Stomach (tissue), 9 donors: ENCODE data around the gene STIM1. TPM values are rescaled to one million over a fixed set of nuclear protein-coding genes. Genes with fewer than 3 reads are reported as not detected.

ENCODE experiments used
- DNase-seq, 2 donors: peaks; one replicate each; pipeline versions ENCODE4 v3.0.0 to v3.0.0-alpha.2; 2013 to 2019
- H3K27ac ChIP-seq, 5 donors: fragments of 200-600 bp in 4 of 5; sonication (generic) in 4 of 5; one replicate each; pipeline ENCODE4 v1.5.1; 2013 to 2019; ENCODE audit warnings: mild to moderate bottlenecking in 1 of 5, moderate library complexity in 1 of 5
- H3K27me3 ChIP-seq, 3 donors: fragments of 200-600 bp; sonication (generic); one replicate each; pipeline ENCODE4 v1.5.1; 2017 to 2019; ENCODE audit warnings: mixed run types in 1 of 3
- H3K36me3 ChIP-seq, 4 donors: fragments of 200-600 bp; sonication (generic); 1 replicate in 3 of 4; 2 replicates in 1 of 4; pipeline ENCODE4 v1.5.1; 2016 to 2019
- H3K4me1 ChIP-seq, 4 donors: fragments of 200-600 bp; sonication (generic); one replicate each; pipeline ENCODE4 v1.5.1; 2016 to 2019
- H3K4me3 ChIP-seq, 4 donors: fragments of 200-600 bp; sonication (generic) in 3 of 4; one replicate each; pipeline ENCODE4 v1.5.1; 2016 to 2019; ENCODE audit warnings: mild to moderate bottlenecking in 1 of 4
- H3K9me3 ChIP-seq, 4 donors: fragments of 200-600 bp; sonication (generic); one replicate each; pipeline ENCODE4 v1.5.1; 2016 to 2019
- CTCF ChIP-seq, 7 experiments: fragments of 450-650 bp in 4 of 7; fragments of 200-600 bp in 3 of 7; sonication (generic) in 3 of 7; IDR thresholded peaks; one replicate each; pipeline ENCODE4 v1.5.1; 2016 to 2019; ENCODE audit warnings: antibody characterized with exemption in 7 of 7, control low read depth in 2 of 7, mild to moderate bottlenecking in 1 of 7
- EP300 ChIP-seq: sonication (generic); formaldehyde crosslinking; IDR thresholded peaks from one replicate; pipeline ENCODE4 v1.6.1; 2017; ENCODE audit warnings: antibody characterized with exemption
- POLR2A ChIP-seq, 4 donors: fragments of 450-650 bp; IDR thresholded peaks; one replicate each; pipeline ENCODE4 v1.6.1; 2016; ENCODE audit warnings: antibody characterized with exemption in 4 of 4, control low read depth in 2 of 4, mild to moderate bottlenecking in 1 of 4, moderate library complexity in 1 of 4
- POLR2AphosphoS5 ChIP-seq, 3 donors: sonication (generic); formaldehyde crosslinking; IDR thresholded peaks; one replicate each; pipeline ENCODE4 v1.6.1; 2016; ENCODE audit warnings: antibody characterized with exemption in 3 of 3
- WGBS, 5 donors: extraction: QIAGEN DNeasy Blood & Tissue Kit in 3 of 5; methylation state at CpG; one replicate each; pipeline versions ENCODE4 v1.1.5 to v1.1.7; 2013 to 2018; 5-methylcytosine and 5-hydroxymethylcytosine counted together
- intact Hi-C: fragments of 100-400 bp; cut with DNase I; formaldehyde crosslinking; loops from one replicate; pipeline ENCODE4 v1.15.1; 2023; ENCODE audit warnings: low total_unique reads
- polyA plus RNA-seq, 3 donors: library from polyadenylated mRNA; stranded (reverse); fragments of 200-250 nt; gene quantifications; one replicate each; pipeline ENCODE4 v1.2.3, GENCODE V29; 2013
- total RNA-seq, 5 donors: library from RNA; depleted of rRNA; stranded (reverse); fragments of >200 nt; gene quantifications; one replicate each; pipeline versions ENCODE4 v1.1.0 to v1.2.3, GENCODE V29; 2014 to 2016
- donor health status: healthy with polysubstance abuse.
- donor health status: Bipolar disorder and iron deficiency.
- donor health status: healthy.

The STIM1 gene
- total and polyA plus RNA-seq, 8 donors, result 8.7 to 70.7 (median 34.3) TPM

- TF ChIP-seq POLR2AphosphoS5 (IDR thresholded peaks at IDR 0.05), result no peak
- no peak for TF ChIP-seq POLR2A (IDR thresholded peaks at IDR 0.05)
- no peak for TF ChIP-seq EP300
- TF ChIP-seq CTCF (IDR thresholded peaks at IDR 0.05), result no peak
- H3K9me3 ChIP-seq, result no peaks in the 10 kb centered on the region
- H3K4me3 ChIP-seq, result no peak overlapping the region
- no peak for DNase-seq
- H3K27ac ChIP-seq, result peak overlapping the region in 1 of 5 donors; percentile 6
- peaks cover 16 to 79% (median 38%) of the 10 kb centered on the region in 4 donors for H3K4me1 ChIP-seq
- intact Hi-C loops, result no loop called here
- H3K27me3 ChIP-seq, result no peaks in the 10 kb centered on the region
- H3K36me3 ChIP-seq, result no peaks in the 10 kb centered on the region
Observed at GRCh38 chr11:3939211-3939610, 83.7 kb downstream of the STIM1 start.

DNA sequence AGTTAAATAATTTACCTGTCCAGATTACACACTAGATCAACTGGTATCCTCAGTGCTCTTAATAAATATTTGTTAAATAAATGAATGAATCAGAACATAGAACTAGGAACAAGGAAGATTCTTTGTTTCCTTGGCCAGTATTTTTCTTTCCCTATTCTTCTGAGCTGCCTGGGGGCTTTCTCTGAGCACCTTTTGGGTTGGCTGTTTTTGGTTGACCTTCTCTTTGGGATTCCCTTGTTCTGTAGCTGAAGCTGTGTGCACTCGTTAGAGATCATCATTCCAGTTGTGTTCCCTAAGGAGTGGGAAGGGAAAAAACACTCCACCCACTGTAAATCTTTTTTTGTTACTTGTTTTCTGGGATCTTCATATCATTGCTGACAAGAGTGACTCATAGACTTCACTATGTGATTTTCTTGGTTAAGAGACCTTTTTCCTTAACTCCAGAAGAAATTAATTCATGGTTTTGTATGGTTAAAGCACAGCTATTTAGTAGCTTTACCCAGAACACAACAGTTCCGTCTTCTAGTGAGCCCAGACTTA lies 84.3 kb downstream of the STIM1 start:
- Histone ChIP-seq H3K4me3 (no peak overlapping the region), H3K4me1 (peaks cover 11 to 79% (median 38%) of the 10 kb centered on the region in 4 donors), H3K36me3 (no peaks in the 10 kb centered on the region), H3K27ac (peak overlapping the region in 1 of 5 donors; percentile 6), H3K9me3 (no peaks in the 10 kb centered on the region), H3K27me3 (no peaks in the 10 kb centered on the region)
- WGBS, 5 donors, result 66 to 82% (median 75%) methylated on average over 2 of the region's 2 CpGs
- TF ChIP-seq EP300 (no peak), POLR2AphosphoS5 (IDR thresholded peaks at IDR 0.05) (no peak), POLR2A (IDR thresholded peaks at IDR 0.05) (no peak), CTCF (IDR thresholded peaks at IDR 0.05) (no peak)
- DNase-seq, result peak in 1 of 2 donors; percentile 26
- intact Hi-C loops, result no loop called here

- TF ChIP-seq CTCF (IDR thresholded peaks at IDR 0.05), result no peak
- no peak for TF ChIP-seq POLR2AphosphoS5 (IDR thresholded peaks at IDR 0.05)
- TF ChIP-seq POLR2A (IDR thresholded peaks at IDR 0.05), result no peak
- TF ChIP-seq EP300, result no peak
- Histone ChIP-seq H3K9me3 (no peaks in the 10 kb centered on the region), H3K36me3 (no peaks in the 10 kb centered on the region), H3K4me1 (peaks cover 24 to 78% (median 54%) of the 10 kb centered on the region in 4 donors), H3K27ac (peak overlapping the region; percentile 12 to 68 (median 57)), H3K27me3 (no peaks in the 10 kb centered on the region), H3K4me3 (no peak overlapping the region)
- peak; percentile 29 to 31 for DNase-seq
- 40 to 58% (median 45%) methylated on average over 3 of the region's 3 CpGs for WGBS, 5 donors
- intact Hi-C loops, result no loop called here
Observed at GRCh38 chr11:3942160-3942955, 86.9 kb downstream of the STIM1 start.

- Histone ChIP-seq H3K4me3 (no peak overlapping the region), H3K9me3 (no peaks in the 10 kb centered on the region), H3K4me1 (peaks cover 31 to 84% (median 59%) of the 10 kb centered on the region in 4 donors), H3K27ac (peak overlapping the region; percentile 2 to 68 (median 57)), H3K27me3 (no peaks in the 10 kb centered on the region), H3K36me3 (no peaks in the 10 kb centered on the region)
- WGBS, 5 donors, result 19 to 34% (median 26%) methylated on average over 1 of the region's 1 CpG
- no peak for DNase-seq
- intact Hi-C loops, result no loop called here
- TF ChIP-seq POLR2AphosphoS5 (IDR thresholded peaks at IDR 0.05), result no peak
Observed at GRCh38 chr11:3942956-3943497, 87.6 kb downstream of the STIM1 start.
